GM12878 (cell line): ENCODE data around the gene DPPA2. TPM values are rescaled to one million over a fixed set of nuclear protein-coding genes. Genes with fewer than 3 reads are reported as not detected.

Experiments
- ATAC-seq: fragments of 200-7000 bp; cut with Tn5 transposase; 3 replicates; pipeline ENCODE4 v1.9.1; 2020; ENCODE audit warnings: mild to moderate bottlenecking, moderate library complexity
- BruUV-seq: library from RNA; stranded (reverse); fragments of 400-500 nt; replicated peaks from 2 replicates; lab custom pipeline; 2021; lab: Mats Ljungman, UMichigan
- CTCF ChIA-PET: fragments of 300-600 bp; sonication (Branson Sonifier 250); formaldehyde crosslinking; extraction: SDS; loops from one replicate; lab custom pipeline; 2021; ENCODE audit warnings: inconsistent platforms; lab: Yijun Ruan, JAX
- POLR2A ChIA-PET: fragments of 350-600 bp; formaldehyde crosslinking; extraction: SDS; loops from one replicate; lab custom pipeline; 2021; ENCODE audit warnings: inconsistent platforms; lab: Charles Lee
- RAD21 ChIA-PET: fragments of 300-600 bp; sonication (Branson Sonifier 250); formaldehyde crosslinking; loops from one replicate; lab custom pipeline; 2023; ENCODE audit warnings: antibody characterized with exemption; ENCODE audit not compliant: unreplicated experiment; lab: Charles Lee
- SMC1A ChIA-PET: fragments of 300-600 bp; sonication (Branson Sonifier 250); formaldehyde crosslinking; loops from one replicate; lab custom pipeline; 2023; ENCODE audit not compliant: unreplicated experiment, uncharacterized antibody; lab: Charles Lee
- DNase-seq: peaks from one replicate; pipeline ENCODE4 v3.0.0-alpha.2; 2011; ENCODE audit warnings: low read depth, low spot score
- FAIRE-seq: peaks from 3 replicates; lab custom pipeline; 2011; peaks lifted over from hg19 to GRCh38; lab: Jason Lieb, UNC
- H2AFZ ChIP-seq: 2 replicates; pipeline ENCODE4 v1.6.0; 2011; ENCODE audit warnings: low read depth, low read length, control low read depth; ENCODE audit not compliant: control insufficient read depth
- H3K27ac ChIP-seq: 2 replicates; pipeline ENCODE4 v1.5.1; 2011; ENCODE audit warnings: control low read depth; ENCODE audit not compliant: control insufficient read depth, insufficient read depth
- H3K27me3 ChIP-seq, 2 experiments: replicated peaks in 1 of 2; 2 replicates each; pipeline versions ENCODE4 v1.6.0 to v1.6.1; 2011; ENCODE audit warnings: low read length in 1 of 2; ENCODE audit not compliant: control insufficient read depth in 2 of 2, insufficient read depth in 2 of 2
- H3K36me3 ChIP-seq, 2 experiments: 2 replicates each; pipeline ENCODE4 v1.5.1; 2011; ENCODE audit warnings: low read length in 1 of 2; ENCODE audit not compliant: control insufficient read depth in 2 of 2, insufficient read depth in 2 of 2
- H3K4me1 ChIP-seq: 2 replicates; pipeline ENCODE4 v1.6.1; 2011; ENCODE audit warnings: mild to moderate bottlenecking, low read length, moderate library complexity, mixed read lengths; ENCODE audit not compliant: control insufficient read depth, insufficient read depth
- H3K4me2 ChIP-seq: 2 replicates; pipeline ENCODE4 v1.6.0; 2011; ENCODE audit warnings: control low read depth; ENCODE audit not compliant: control insufficient read depth, insufficient read depth
- H3K4me3 ChIP-seq: fragments of 200-600 bp; sonication (generic); 2 replicates; pipeline ENCODE4 v1.5.1; 2016
- H3K79me2 ChIP-seq: 2 replicates; pipeline ENCODE4 v1.6.0; 2011; ENCODE audit warnings: low read length; ENCODE audit not compliant: control insufficient read depth, insufficient read depth
- H3K9ac ChIP-seq: 2 replicates; pipeline ENCODE4 v1.8.0; 2011; ENCODE audit warnings: low read length, control low read depth, mixed read lengths; ENCODE audit not compliant: control insufficient read depth, insufficient read depth
- H3K9me3 ChIP-seq: replicated peaks from 3 replicates; pipeline ENCODE4 v1.5.1; 2011; ENCODE audit warnings: mild to moderate bottlenecking, low read length; ENCODE audit not compliant: control insufficient read depth, insufficient read depth
- H4K20me1 ChIP-seq: 2 replicates; pipeline ENCODE4 v1.6.0; 2011; ENCODE audit not compliant: control insufficient read depth, insufficient read depth
- ATF7 ChIP-seq: fragments of 450-650 bp; IDR thresholded peaks from 2 replicates; pipeline ENCODE4 v1.6.1; 2016; ENCODE audit warnings: low read depth, mild to moderate bottlenecking
- BRCA1 ChIP-seq: IDR thresholded peaks from 2 replicates; pipeline ENCODE4 v1.6.1; 2011; ENCODE audit warnings: low read depth, low read length, improper control_type of control experiment
- CHD4 ChIP-seq: fragments of 200-600 bp; sonication (generic); IDR thresholded peaks from 2 replicates; pipeline ENCODE4 v1.6.1; 2016; ENCODE audit warnings: mild to moderate bottlenecking
- EGR1 ChIP-seq, 2 experiments: IDR thresholded peaks; 1 replicate in 1 of 2; 2 replicates in 1 of 2; pipeline ENCODE4 v1.6.1; 2011 to 2012; ENCODE audit warnings: low read depth in 2 of 2, low read length in 2 of 2, borderline replicate concordance in 1 of 2, mild to moderate bottlenecking in 1 of 2, moderate library complexity in 1 of 2
- ETV6 ChIP-seq, 2 experiments: fragments of 450-650 bp in 1 of 2; IDR thresholded peaks in 1 of 2; conservative IDR thresholded peaks in 1 of 2; 2 replicates each; pipeline ENCODE4 v1.6.1; 2014; ENCODE audit warnings: antibody characterized with exemption in 1 of 2, borderline replicate concordance in 1 of 2, low read depth in 1 of 2, mild to moderate bottlenecking in 1 of 2, moderate library complexity in 1 of 2
- FOS ChIP-seq: IDR thresholded peaks from 3 replicates; pipeline ENCODE4 v1.6.1; 2011; ENCODE audit warnings: borderline replicate concordance; ENCODE audit not compliant: insufficient read length; ENCODE audit errors: extremely low read depth
- HCFC1 ChIP-seq: fragments of 150-350 bp; IDR thresholded peaks from 2 replicates; pipeline ENCODE4 v1.6.1; 2014; ENCODE audit warnings: low read length
- IKZF1 ChIP-seq: fragments of 450-650 bp; conservative IDR thresholded peaks from 2 replicates; pipeline ENCODE4 v1.6.1; 2017; ENCODE audit warnings: antibody characterized with exemption, mild to moderate bottlenecking
- LARP7 ChIP-seq: fragments of 450-650 bp; IDR thresholded peaks from 2 replicates; pipeline ENCODE4 v1.6.1; 2017; ENCODE audit warnings: mild to moderate bottlenecking
- MXI1 ChIP-seq: fragments of 150-350 bp; IDR thresholded peaks from 2 replicates; pipeline ENCODE4 v1.6.1; 2011; ENCODE audit warnings: low read depth, mild to moderate bottlenecking, inconsistent platforms, low read length, improper control_type of control experiment
- NFIC ChIP-seq: IDR thresholded peaks from 2 replicates; pipeline ENCODE4 v1.6.1; 2012; ENCODE audit warnings: low read depth, mild to moderate bottlenecking, inconsistent platforms, low read length, moderate library complexity
- PML ChIP-seq: IDR thresholded peaks from 2 replicates; pipeline ENCODE4 v1.6.1; 2012; ENCODE audit warnings: low read length, inconsistent platforms
- RBBP5 ChIP-seq: fragments of 200-600 bp; sonication (generic); conservative IDR thresholded peaks from 2 replicates; pipeline ENCODE4 v1.6.1; 2016
- SMAD5 ChIP-seq: IDR thresholded peaks from 2 replicates; pipeline ENCODE4 v1.6.1; 2016; ENCODE audit warnings: antibody characterized with exemption, low read depth
- WRNIP1 ChIP-seq: IDR thresholded peaks from 2 replicates; pipeline ENCODE4 v1.6.1; 2011; ENCODE audit warnings: low read depth, low read length, improper control_type of control experiment, borderline replicate concordance
- ZNF207 ChIP-seq: fragments of 450-650 bp; IDR thresholded peaks from 2 replicates; pipeline ENCODE4 v1.6.1; 2014; ENCODE audit warnings: antibody characterized with exemption, mild to moderate bottlenecking, borderline replicate concordance
- WGBS: methylation state at CpG from one replicate; pipeline ENCODE4 v1.1.6; 2016; ENCODE audit warnings: low lambda C conversion rate; ENCODE audit not compliant: insufficient replicate concordance, insufficient coverage; ENCODE audit errors: missing lambda C conversion rate; 5-methylcytosine and 5-hydroxymethylcytosine counted together
- in situ Hi-C: fragments of 300-500 bp; cut with MboI; formaldehyde crosslinking; loops from 9 replicates; pipeline ENCODE4 v1.14.3; 2018; ENCODE audit warnings: mixed read lengths
- intact Hi-C: fragments of 100-400 bp; cut with micrococcal nuclease; formaldehyde crosslinking; loops from one replicate; pipeline ENCODE4 v1.14.2; 2022; ENCODE audit not compliant: unreplicated experiment
- polyA plus RNA-seq, 11 experiments: library from polyadenylated mRNA; depleted of rRNA in 4 of 11; unstranded in 6 of 11; stranded (reverse) in 5 of 11; fragments of >200 nt; fragmentation: Nextera tagmentation in 4 of 11; fragmentation: Illumina TruSeq in 1 of 11; extraction: Ambion mirVana in 4 of 11; extraction: Trizol in 1 of 11; gene quantifications; 1 replicate in 1 of 11; 2 replicates in 10 of 11; pipeline versions ENCODE4 v1.2.1 to v1.2.3, GENCODE V29; 2011 to 2016; ENCODE audit warnings: inconsistent platforms in 2 of 11, missing spikeins in 2 of 11, low read depth in 1 of 11
- total RNA-seq, 4 experiments: library from RNA; depleted of rRNA in 3 of 4; stranded (reverse); fragments of >200 nt in 3 of 4; fragmentation: Illumina TruSeq in 1 of 4; extraction: Trizol in 1 of 4; gene quantifications; 2 replicates each; pipeline versions ENCODE4 v1.2.1 to v1.2.3, GENCODE V29; 2013 to 2021
- TF ChIP-seq, protein P1 (sequence below): IDR thresholded peaks from 2 replicates; pipeline ENCODE4 v1.6.1; 2011; ENCODE audit warnings: borderline replicate concordance, low read depth, mild to moderate bottlenecking, moderate library complexity, low read length; ENCODE audit not compliant: insufficient read depth, poor library complexity, severe bottlenecking
- TF ChIP-seq, protein P2 (sequence below): IDR thresholded peaks from 2 replicates; pipeline ENCODE4 v1.6.1; 2012; ENCODE audit warnings: low read length, inconsistent platforms

Gene DPPA2
- total and polyA plus RNA-seq, 10 of the 15 experiments (the other 5 are each of a cell fraction or from before 2014, with no cell fraction given): not detected

DNA sequence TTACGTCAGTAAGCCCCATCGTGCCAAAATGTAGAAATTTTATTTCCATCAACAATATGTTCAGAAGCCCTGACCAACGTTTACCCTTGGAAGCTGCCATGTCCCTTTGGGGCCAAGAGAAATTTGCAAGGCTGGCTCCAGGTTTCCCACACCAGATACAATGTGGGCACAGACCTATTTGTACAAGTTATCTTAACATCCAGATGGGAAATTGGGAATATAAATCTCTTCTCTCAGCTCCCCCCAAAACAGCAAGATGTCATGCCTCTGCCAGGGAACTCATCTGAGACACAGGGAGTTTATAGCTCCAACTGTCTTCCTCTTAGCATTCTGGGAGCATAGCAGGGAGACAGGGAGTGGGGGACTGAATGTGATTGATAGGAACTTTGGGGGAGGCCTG lies 9.3 kb upstream of the DPPA2 start:
- in situ Hi-C loops: no loop called here
- 23% methylated on average over 3 of the region's 3 CpGs for WGBS

More for the DNA sequence above, 9.3 kb upstream of the DPPA2 start:
- Histone ChIP-seq H3K27me3 (no peaks in the 10 kb centered on the region), H3K79me2 (no peaks in the 10 kb centered on the region), H3K4me3 (no peak overlapping the region), H2AFZ (no peak overlapping the region), H3K9ac (no peak overlapping the region), H3K4me1 (no peaks in the 10 kb centered on the region), H3K9me3 (no peaks in the 10 kb centered on the region), H4K20me1 (no peaks in the 10 kb centered on the region)
- ChIA-PET POLR2A (no interaction called here), SMC1A (no interaction called here), RAD21 (no interaction called here), CTCF (no interaction called here)
- FAIRE-seq: no peak
- ATAC-seq: no peak
- no peak for DNase-seq
- intact Hi-C loops: no loop called here
- BruUV-seq: no TSS peak
- TF ChIP-seq MXI1 (no peak), FOS (no peak), ZNF207 (no peak), PML (no peak), EGR1 (IDR thresholded peaks at IDR 0.05; ENCODE audit: borderline replicate concordance in 1 of 2, low read depth in 2 of 2, low read length in 2 of 2) (no peak), ETV6 (conservative IDR thresholded peaks at IDR 0.05 in 1 of 2, IDR thresholded peaks at IDR 0.05 in 1 of 2; ENCODE audit: borderline replicate concordance in 1 of 2, low read depth in 1 of 2) (no peak), BRCA1 (no peak), WRNIP1 (no peak), RBBP5 (no peak), LARP7 (no peak), SMAD5 (no peak), HCFC1 (no peak), NFIC (no peak), IKZF1 (no peak), ATF7 (no peak), CHD4 (no peak)
- TF ChIP-seq, protein P1, sequence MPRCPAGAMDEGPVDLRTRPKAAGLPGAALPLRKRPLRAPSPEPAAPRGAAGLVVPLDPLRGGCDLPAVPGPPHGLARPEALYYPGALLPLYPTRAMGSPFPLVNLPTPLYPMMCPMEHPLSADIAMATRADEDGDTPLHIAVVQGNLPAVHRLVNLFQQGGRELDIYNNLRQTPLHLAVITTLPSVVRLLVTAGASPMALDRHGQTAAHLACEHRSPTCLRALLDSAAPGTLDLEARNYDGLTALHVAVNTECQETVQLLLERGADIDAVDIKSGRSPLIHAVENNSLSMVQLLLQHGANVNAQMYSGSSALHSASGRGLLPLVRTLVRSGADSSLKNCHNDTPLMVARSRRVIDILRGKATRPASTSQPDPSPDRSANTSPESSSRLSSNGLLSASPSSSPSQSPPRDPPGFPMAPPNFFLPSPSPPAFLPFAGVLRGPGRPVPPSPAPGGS: no peak
- TF ChIP-seq, protein P2, sequence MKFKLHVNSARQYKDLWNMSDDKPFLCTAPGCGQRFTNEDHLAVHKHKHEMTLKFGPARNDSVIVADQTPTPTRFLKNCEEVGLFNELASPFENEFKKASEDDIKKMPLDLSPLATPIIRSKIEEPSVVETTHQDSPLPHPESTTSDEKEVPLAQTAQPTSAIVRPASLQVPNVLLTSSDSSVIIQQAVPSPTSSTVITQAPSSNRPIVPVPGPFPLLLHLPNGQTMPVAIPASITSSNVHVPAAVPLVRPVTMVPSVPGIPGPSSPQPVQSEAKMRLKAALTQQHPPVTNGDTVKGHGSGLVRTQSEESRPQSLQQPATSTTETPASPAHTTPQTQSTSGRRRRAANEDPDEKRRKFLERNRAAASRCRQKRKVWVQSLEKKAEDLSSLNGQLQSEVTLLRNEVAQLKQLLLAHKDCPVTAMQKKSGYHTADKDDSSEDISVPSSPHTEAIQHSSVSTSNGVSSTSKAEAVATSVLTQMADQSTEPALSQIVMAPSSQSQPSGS: no peak
- TF ChIP-seq, all 136 proteins: peak for 0
- no peak overlapping the region for H3K4me2 ChIP-seq
- H3K36me3 ChIP-seq: no peaks in the 10 kb centered on the region
- no peak overlapping the region for H3K27ac ChIP-seq
